ENCODE data around the gene LRCH4.

LRCH4 gene

GRCh38 chr7:100585511-100586265 lies at the start of gene LRCH4:
Gene LRCH4, minus strand, starts transcription at chr7:100586129. Its CDS starts 29 bp downstream, at chr7:100586100.
- DNase-seq = peak; percentile 49

GRCh38 chr7:100632951-100633717 lies 47.2 kb upstream of the LRCH4 start:
- DNase-seq = peak; percentile 75

GRCh38 chr7:100630066-100630465 lies 44.1 kb upstream of the LRCH4 start:
- DNase-seq = no peak

- DNase-seq = peak; percentile 39
These were observed 43.3 kb upstream of the LRCH4 start for GRCh38 chr7:100629117-100629716.

DNA sequence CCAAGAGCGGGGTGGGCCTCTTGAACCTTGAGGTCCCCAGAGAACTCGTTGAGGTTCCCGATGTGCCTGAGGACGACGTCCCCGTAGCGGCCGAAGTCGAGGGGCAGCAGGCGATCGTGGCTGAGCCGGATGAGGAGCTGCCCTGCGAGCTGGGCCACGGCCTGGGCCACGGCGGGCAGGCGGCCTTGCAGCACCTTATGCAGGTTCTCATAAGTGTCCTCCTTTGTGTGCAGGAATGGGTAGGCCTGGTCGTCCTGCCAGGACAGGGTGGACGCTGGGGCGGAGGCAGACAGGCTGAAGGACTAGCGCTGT lies 41.3 kb upstream of the LRCH4 start:
- DNase-seq = no peak

- DNase-seq = peak; percentile 93
These were observed 40.8 kb upstream of the LRCH4 start for GRCh38 chr7:100626530-100627237.

DNA sequence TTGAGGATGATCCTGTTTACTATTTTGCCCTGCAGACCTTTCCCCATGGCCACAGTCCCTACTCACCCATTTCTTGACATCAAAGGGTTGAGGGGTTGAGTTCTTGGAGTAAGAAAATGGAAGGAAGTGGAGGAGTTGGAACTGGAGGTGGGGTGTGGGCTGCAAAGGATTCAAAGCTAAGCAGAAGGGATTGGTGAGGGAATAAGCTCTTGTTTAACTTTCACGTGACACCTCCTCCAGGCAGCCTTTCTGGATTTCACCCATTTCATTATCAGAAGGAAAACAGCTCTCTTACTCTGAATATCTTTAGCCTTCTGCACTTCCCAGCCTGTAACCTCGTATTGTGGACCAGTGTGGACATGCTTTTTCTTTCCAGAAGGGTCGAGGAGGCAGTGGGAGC lies 40.1 kb upstream of the LRCH4 start:
- no peak for DNase-seq

DNA sequence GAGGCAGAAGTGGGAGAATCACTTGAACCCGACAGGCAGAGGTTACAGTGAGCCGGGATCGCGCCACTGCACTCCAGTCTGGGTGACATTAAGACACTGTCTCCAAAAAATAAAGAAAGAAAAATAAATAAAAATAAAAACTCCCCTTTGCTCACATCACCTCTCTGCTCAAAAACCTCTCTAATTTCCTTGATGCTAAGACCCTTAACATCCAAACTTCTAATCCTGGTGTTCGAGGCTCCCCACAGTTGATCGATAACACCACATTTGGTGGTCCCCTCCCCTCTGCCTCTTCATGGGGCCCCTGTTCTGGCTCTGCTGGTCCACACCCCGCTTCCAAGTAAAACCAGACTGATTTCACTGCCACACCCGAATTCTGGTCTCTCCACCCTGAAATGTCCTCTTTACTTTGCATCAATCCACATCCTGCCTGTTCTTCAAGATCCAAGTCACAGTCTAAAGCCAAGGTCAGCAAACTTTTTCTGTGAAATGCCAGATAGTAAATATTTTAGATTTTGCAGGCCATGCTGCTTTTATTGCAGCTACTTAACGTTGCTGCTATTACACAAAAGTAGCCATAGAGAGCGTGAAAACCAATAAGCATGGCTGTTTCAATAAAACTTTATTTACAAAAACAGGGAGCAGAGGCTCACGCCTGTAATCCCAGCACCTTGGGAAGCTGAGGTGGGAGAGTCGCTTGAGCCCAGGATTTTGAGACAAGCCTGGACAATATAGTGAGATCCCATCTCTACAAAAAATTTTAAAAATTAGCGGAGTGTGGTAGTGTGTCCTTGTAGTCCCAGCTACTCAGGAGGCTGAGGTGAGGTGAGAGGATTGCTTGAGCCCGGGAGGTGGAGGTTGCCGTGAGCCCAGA lies 38.3 kb upstream of the LRCH4 start:
- DNase-seq = no peak

DNA sequence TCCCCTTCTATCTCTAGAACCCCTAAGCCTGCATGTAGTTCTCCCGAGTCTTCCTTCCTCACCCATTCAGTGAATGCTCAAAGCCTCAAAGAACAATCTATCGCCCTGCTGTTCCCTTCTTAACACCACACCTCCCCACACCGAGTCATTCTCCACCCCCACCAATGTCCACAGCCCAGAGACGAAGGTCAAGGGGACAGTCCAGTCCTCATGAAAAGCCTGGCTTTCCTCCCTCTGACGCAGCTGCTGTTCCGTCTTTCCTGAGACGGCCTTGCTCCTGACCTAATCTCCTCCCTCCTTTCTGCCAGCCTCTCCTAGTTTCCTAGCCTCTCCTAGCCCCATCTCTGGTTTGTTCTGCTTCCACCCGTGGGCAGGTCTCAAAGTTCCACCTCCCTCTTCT lies 35.6 kb upstream of the LRCH4 start:
- DNase-seq = no peak

DNA sequence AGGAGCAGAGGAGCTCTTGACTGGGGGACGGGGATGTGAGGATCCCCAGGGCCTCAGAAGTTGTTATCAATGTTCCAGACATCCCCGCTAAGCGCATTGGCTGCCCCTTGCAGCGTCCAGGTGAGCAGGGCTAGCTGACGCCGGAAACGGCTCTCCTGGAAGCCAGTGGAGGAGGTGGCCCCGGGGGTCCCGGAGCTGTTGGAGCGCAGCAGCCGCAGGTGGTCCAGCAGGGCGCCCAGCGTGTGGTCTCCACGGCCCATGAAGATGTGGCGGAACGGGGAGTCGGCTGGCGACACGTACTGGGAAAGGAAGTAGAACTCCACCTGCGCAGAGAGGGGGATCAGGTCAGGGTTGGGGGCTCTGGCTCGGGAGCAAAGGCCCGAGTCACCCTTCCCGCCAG lies 34.9 kb upstream of the LRCH4 start:
- DNase-seq = no peak

GRCh38 chr7:100620239-100620638 lies 34.3 kb upstream of the LRCH4 start:
- DNase-seq = no peak

- DNase-seq = no peak
These were observed 28.5 kb upstream of the LRCH4 start for GRCh38 chr7:100614308-100614861.

DNA sequence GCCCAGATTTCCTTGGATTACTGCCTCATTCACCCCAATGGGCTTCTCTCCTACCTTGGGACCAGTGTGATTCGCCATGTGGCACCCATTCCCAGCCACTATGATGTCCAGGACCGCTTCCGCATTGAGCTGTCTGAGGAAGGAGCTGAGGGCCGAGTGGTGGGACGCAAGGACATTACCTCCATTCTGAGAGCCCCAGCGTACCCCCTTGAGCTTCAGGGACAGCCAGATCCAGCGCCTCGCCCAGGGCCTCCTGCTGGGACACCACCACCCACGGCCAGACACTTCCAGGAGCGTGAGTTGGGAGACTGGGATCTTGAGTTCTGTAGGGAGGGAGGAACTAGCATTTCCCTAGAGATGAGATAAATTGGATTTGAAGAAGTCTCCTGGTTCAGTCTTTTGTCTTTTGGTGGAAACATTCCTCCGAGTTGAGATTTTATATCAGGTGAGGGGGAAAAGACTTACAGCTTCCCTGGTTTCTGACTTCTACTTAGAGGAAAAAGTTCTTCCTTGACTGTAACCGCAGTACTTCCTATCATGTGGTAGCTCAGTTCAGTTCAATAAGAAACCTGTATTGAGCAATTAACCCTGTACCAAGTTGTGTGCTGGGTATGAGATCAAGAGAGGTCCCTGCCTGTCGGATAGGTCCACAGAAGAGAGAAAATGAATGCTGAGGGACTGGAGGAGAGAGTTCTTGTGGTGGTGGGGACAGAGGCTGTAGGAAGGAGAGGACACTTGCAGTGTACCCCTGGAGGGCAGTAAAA lies 27.7 kb upstream of the LRCH4 start:
- DNase-seq = peak; percentile 32

DNA sequence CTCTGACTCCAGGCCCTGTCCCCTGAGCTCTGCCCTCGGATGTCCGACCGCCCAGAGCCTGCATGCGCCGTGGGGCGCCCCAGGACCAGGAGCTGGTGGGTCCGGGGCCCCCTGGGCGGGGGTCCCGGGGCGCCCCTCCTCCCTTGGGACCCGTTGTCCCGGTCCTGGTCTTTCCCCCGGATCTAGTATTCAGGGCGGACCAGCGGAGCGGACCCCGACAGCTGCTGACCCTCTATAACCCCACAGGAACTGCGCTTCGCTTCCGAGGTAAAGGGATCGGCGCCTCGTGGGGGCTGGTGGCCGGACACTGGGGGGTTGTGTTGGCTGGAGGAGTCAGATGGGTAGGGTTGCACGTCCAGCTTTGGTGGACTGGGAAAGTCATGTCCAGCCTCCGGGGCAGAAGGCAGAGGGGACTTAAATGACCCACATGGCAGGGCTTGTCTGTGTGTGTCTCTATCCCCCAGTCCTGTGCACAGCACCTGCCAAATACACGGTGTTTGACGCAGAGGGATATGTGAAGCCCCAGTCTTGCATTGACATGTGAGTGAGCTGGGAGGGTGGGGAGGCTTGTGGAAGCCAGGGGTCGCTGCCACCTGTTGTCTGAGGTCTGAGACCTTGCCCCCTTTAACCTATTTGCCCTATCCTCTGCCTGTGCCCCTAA lies 26.9 kb upstream of the LRCH4 start:
- DNase-seq = no peak

GRCh38 chr7:100611983-100612729 lies 26.2 kb upstream of the LRCH4 start, which contains the start of gene MOSPD3:
Gene MOSPD3, plus strand, starts transcription at chr7:100612540. Its CDS starts 252 bp downstream, at chr7:100612792.
- DNase-seq = peak; percentile 99

DNA sequence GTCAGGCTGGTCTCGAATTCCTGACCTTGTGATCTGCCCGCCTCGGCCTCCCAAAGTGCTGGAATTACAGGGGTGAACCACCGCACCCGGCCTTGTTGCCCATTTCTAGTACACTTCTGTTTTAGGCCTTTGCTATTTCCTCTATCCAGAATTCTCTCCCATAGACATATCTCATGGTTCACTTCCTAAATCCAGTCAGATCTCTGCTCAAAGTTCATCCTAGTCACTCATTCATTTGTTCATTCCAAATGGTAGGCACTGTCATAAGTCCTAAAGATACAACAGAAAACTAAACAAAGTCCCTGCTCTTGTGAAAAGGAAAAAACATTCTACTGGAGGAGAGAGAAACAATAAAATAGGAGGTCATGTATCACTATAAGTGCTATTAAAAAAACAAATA lies 24.0 kb upstream of the LRCH4 start:
- DNase-seq = no peak

- DNase-seq = no peak
These were observed 21.2 kb upstream of the LRCH4 start for GRCh38 chr7:100607111-100607510.

- no peak for DNase-seq
These were observed 20.4 kb upstream of the LRCH4 start for GRCh38 chr7:100606313-100606712.

- DNase-seq = no peak
These were observed 19.3 kb upstream of the LRCH4 start for GRCh38 chr7:100604976-100605911.
